HL-60 (cell line): Measurements from ENCODE around the gene FABP3.

Source experiments
- GABPA ChIP-seq: IDR thresholded peaks from 2 replicates; pipeline ENCODE4 v1.6.1; 2012; ENCODE audit warnings: low read depth
- POLR2AphosphoS5 ChIP-seq: IDR thresholded peaks from 2 replicates; pipeline ENCODE4 v1.6.1; 2012; ENCODE audit warnings: low read depth
- SPI1 ChIP-seq: IDR thresholded peaks from 2 replicates; pipeline ENCODE4 v1.6.1; 2012; ENCODE audit warnings: low read depth, mild to moderate bottlenecking, borderline replicate concordance
- TF ChIP-seq, protein P1 (sequence below): IDR thresholded peaks from one replicate; pipeline ENCODE4 v1.5.1; 2011; ENCODE audit warnings: low read length, control low read depth, inconsistent platforms; ENCODE audit not compliant: insufficient read depth
- TF ChIP-seq, protein P2 (sequence below): IDR thresholded peaks from 2 replicates; pipeline ENCODE4 v1.6.1; 2012; ENCODE audit warnings: low read depth; ENCODE audit not compliant: insufficient replicate concordance

DNA sequence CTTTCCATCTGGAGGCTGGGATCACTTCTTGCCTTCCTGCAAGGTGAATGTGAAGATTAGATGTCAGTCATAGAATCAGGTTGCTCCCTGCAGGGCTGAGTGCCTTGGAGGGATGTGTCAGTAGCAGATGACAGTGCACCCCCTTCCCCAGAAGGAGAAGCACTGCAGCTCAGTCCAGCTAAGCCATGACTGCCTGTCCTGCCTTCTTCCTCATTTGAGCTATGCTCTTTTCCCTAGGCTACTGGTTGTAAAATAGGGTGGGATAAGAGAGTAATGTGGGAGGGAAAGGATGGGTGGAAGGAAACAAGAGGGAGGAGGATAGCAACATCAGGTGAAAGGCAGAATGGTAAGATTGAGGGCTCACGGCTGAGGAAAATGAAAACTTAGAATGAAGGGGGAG lies 11.1 kb upstream of the FABP3 start:
- TF ChIP-seq, protein P1, sequence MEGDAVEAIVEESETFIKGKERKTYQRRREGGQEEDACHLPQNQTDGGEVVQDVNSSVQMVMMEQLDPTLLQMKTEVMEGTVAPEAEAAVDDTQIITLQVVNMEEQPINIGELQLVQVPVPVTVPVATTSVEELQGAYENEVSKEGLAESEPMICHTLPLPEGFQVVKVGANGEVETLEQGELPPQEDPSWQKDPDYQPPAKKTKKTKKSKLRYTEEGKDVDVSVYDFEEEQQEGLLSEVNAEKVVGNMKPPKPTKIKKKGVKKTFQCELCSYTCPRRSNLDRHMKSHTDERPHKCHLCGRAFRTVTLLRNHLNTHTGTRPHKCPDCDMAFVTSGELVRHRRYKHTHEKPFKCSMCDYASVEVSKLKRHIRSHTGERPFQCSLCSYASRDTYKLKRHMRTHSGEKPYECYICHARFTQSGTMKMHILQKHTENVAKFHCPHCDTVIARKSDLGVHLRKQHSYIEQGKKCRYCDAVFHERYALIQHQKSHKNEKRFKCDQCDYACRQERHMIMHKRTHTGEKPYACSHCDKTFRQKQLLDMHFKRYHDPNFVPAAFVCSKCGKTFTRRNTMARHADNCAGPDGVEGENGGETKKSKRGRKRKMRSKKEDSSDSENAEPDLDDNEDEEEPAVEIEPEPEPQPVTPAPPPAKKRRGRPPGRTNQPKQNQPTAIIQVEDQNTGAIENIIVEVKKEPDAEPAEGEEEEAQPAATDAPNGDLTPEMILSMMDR = no peak
- TF ChIP-seq GABPA (no peak), POLR2AphosphoS5 (no peak), SPI1 (no peak)
- TF ChIP-seq, protein P2, sequence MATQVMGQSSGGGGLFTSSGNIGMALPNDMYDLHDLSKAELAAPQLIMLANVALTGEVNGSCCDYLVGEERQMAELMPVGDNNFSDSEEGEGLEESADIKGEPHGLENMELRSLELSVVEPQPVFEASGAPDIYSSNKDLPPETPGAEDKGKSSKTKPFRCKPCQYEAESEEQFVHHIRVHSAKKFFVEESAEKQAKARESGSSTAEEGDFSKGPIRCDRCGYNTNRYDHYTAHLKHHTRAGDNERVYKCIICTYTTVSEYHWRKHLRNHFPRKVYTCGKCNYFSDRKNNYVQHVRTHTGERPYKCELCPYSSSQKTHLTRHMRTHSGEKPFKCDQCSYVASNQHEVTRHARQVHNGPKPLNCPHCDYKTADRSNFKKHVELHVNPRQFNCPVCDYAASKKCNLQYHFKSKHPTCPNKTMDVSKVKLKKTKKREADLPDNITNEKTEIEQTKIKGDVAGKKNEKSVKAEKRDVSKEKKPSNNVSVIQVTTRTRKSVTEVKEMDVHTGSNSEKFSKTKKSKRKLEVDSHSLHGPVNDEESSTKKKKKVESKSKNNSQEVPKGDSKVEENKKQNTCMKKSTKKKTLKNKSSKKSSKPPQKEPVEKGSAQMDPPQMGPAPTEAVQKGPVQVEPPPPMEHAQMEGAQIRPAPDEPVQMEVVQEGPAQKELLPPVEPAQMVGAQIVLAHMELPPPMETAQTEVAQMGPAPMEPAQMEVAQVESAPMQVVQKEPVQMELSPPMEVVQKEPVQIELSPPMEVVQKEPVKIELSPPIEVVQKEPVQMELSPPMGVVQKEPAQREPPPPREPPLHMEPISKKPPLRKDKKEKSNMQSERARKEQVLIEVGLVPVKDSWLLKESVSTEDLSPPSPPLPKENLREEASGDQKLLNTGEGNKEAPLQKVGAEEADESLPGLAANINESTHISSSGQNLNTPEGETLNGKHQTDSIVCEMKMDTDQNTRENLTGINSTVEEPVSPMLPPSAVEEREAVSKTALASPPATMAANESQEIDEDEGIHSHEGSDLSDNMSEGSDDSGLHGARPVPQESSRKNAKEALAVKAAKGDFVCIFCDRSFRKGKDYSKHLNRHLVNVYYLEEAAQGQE = no peak
